Thoracic aorta (tissue), 2 donors: ENCODE data around the gene LSM14A. TPM values are rescaled to one million over a fixed set of nuclear protein-coding genes. Genes with fewer than 3 reads are reported as not detected.
"Not testable (repeated sequence)": the region's sequence is repeated elsewhere in the genome, so short reads cannot be mapped to it uniquely, and the experiment has no call there.

Experiments
- ATAC-seq: fragments of 150-250 bp; one replicate; pipeline ENCODE4 v1.8.0; 2017; ENCODE audit warnings: low read depth; ENCODE audit not compliant: insufficient number of reproducible peaks, low FRiP score
- DNase-seq: peaks from one replicate; pipeline ENCODE4 v3.0.0-alpha.2; 2020; ENCODE audit warnings: low spot score
- H3K27ac ChIP-seq, 2 donors: fragments of 200-600 bp; sonication (generic); 1 replicate in 1 of 2; 2 replicates in 1 of 2; pipeline ENCODE4 v1.5.1; 2016; ENCODE audit warnings: mild to moderate bottlenecking in 2 of 2, moderate library complexity in 2 of 2
- H3K27me3 ChIP-seq: fragments of 200-600 bp; sonication (generic); replicated peaks from 2 replicates; pipeline ENCODE4 v1.6.0; 2016; ENCODE audit warnings: mild to moderate bottlenecking; ENCODE audit not compliant: insufficient read depth
- H3K36me3 ChIP-seq: fragments of 200-600 bp; sonication (generic); one replicate; pipeline ENCODE4 v1.5.1; 2016
- H3K4me1 ChIP-seq, 2 donors: fragments of 200-600 bp; sonication (generic); 1 replicate in 1 of 2; 2 replicates in 1 of 2; pipeline versions ENCODE4 v1.5.1 to v1.6.0; 2016; ENCODE audit warnings: low read depth in 2 of 2, mild to moderate bottlenecking in 1 of 2; ENCODE audit not compliant: control insufficient read depth in 1 of 2
- H3K4me3 ChIP-seq: fragments of 200-600 bp; sonication (generic); 2 replicates; pipeline ENCODE4 v1.5.1; 2016; ENCODE audit warnings: mild to moderate bottlenecking
- H3K9me3 ChIP-seq: fragments of 200-600 bp; sonication (generic); 2 replicates; pipeline ENCODE4 v1.5.1; 2016
- total RNA-seq, 2 donors: library from RNA; depleted of rRNA; stranded (reverse); fragments of >200 nt; gene quantifications; one replicate each; pipeline versions ENCODE4 v1.1.0 to v1.2.3, GENCODE V29; 2016
- TF ChIP-seq, protein P1 (sequence below): fragments of 200-600 bp; sonication (generic); IDR thresholded peaks from one replicate; pipeline ENCODE4 v1.5.1; 2019; ENCODE audit warnings: antibody characterized with exemption

Gene LSM14A
- total RNA-seq, 2 donors from 2014 or later: 79.1 to 133 TPM

DNA sequence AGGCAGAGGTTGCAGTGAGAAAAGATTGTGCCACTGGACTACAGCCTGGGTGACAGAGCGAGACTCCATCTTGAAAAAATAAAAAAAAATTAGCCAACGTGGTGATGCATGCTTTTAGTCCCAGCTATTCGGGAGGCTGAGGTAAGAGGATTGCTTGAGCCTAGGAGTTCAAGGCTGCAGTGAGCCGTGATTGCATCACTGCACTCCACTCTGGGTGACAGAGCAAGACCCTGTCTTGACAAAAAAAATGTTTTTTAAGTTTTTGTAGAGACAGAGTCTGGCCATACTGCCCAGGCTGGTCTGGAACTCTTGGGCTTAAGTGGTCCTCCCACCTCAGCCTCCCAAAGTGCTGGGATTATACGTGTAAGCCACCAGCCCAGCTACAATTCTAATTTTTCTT is 22.4 kb upstream of the LSM14A start:
- H3K4me3 ChIP-seq: no peak overlapping the region
- TF ChIP-seq, protein P1, sequence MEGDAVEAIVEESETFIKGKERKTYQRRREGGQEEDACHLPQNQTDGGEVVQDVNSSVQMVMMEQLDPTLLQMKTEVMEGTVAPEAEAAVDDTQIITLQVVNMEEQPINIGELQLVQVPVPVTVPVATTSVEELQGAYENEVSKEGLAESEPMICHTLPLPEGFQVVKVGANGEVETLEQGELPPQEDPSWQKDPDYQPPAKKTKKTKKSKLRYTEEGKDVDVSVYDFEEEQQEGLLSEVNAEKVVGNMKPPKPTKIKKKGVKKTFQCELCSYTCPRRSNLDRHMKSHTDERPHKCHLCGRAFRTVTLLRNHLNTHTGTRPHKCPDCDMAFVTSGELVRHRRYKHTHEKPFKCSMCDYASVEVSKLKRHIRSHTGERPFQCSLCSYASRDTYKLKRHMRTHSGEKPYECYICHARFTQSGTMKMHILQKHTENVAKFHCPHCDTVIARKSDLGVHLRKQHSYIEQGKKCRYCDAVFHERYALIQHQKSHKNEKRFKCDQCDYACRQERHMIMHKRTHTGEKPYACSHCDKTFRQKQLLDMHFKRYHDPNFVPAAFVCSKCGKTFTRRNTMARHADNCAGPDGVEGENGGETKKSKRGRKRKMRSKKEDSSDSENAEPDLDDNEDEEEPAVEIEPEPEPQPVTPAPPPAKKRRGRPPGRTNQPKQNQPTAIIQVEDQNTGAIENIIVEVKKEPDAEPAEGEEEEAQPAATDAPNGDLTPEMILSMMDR: no peak
- no peaks in the 10 kb centered on the region for H3K9me3 ChIP-seq
- no peaks in the 10 kb centered on the region for H3K36me3 ChIP-seq
- no peak overlapping the region for H3K27ac ChIP-seq
- no peak for DNase-seq
- ATAC-seq: no peak
- no peaks in the 10 kb centered on the region for H3K27me3 ChIP-seq
- H3K4me1 ChIP-seq: no peaks in the 10 kb centered on the region

DNA sequence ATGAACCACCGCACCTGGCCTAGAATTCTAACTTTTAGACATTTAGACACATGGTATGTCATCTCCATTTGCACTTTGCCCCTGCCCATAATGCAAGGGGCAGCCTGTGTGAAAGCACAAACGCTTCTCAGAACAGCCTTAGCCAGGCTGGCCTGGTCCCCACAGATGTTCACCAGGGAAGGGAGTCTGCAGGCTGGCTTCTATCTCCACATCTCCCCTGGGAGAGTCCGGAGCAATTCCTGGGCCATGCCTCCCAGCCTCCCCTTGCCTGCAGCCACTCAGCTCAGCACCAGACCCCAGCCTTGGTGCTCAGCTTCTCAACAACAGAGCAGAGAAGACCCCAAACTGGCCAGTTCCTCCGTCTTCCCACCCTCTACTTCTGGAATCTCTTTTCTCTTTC is 21.7 kb upstream of the LSM14A start:
- H3K4me1 ChIP-seq: no peaks in the 10 kb centered on the region
- ATAC-seq (no peak), DNase-seq (no peak)
- TF ChIP-seq, protein P1: no peak
- H3K27me3 ChIP-seq: no peaks in the 10 kb centered on the region
- H3K4me3 ChIP-seq: no peak overlapping the region
- H3K36me3 ChIP-seq: no peaks in the 10 kb centered on the region
- no peak overlapping the region for H3K27ac ChIP-seq
- H3K9me3 ChIP-seq: no peaks in the 10 kb centered on the region

DNA sequence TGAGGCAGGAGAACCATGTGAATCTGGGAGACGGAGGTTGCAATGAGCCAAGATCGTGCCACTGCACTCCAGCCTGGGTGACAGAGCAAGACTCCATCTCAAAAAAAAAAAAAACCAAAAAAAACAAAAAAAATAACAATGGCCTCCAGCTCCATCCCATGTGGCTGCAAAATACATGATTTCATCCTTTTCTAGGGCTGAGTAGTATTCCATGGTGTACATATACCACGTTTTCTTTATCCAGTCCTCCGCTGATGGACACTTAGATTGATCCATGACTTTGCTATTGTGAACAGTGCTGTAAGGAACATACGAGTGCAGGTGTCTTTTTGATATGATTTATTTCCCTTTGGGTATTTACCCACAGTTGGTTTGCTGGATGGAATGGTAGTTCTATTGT is 20.9 kb upstream of the LSM14A start:
- no peaks in the 10 kb centered on the region for H3K9me3 ChIP-seq
- no peak for DNase-seq
- TF ChIP-seq, protein P1: no peak
- H3K27ac ChIP-seq: no peak overlapping the region
- H3K27me3 ChIP-seq: no peaks in the 10 kb centered on the region
- no peak for ATAC-seq
- no peak overlapping the region for H3K4me3 ChIP-seq
- H3K36me3 ChIP-seq: no peaks in the 10 kb centered on the region
- H3K4me1 ChIP-seq: no peaks in the 10 kb centered on the region

DNA sequence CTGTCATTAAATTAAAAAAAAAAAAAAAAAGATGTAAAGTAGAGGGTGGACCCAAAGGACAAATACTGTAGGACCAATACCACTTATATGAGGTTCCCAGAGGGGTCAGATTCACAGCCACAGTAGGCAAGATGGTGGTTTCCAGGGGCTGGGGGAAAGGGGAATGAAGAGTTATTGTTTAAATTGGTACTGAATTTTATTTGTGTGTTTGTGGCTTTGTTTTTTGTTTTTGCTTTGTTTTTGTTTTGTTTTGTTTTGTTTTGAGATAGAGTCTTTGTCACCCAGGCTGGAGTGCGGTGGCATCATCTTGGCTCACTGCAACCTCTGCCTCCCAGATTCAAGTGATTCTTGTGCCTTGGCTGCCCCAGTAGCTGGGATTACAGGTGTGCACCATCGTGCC is 17.9 kb upstream of the LSM14A start:
- H3K9me3 ChIP-seq: no peaks in the 10 kb centered on the region
- no peak overlapping the region for H3K4me3 ChIP-seq
- no peak overlapping the region for H3K27ac ChIP-seq
- H3K4me1 ChIP-seq: no peaks in the 10 kb centered on the region
- TF ChIP-seq, protein P1: no peak
- no peaks in the 10 kb centered on the region for H3K27me3 ChIP-seq
- ATAC-seq (no peak), DNase-seq (no peak)
- no peaks in the 10 kb centered on the region for H3K36me3 ChIP-seq

DNA sequence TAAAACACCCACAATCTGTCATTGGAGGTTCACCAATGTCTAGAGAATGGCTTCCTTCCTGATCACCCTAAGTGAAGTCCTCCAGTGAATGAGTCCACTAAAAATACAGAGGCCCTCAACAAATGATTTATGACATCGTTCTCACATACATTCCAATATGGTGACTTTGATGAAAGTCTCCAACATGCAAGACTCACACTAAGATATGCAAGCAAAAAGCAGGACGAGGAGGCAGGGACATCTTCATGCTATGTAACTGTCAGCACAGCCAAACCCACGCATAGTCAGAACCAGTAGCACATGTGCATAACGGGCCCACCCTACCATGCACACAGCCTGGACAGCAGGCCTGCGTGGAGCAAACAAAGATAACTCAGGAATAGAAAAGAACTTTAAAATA is 16.6 kb upstream of the LSM14A start:
- ATAC-seq: no peak
- Histone ChIP-seq H3K9me3 (no peaks in the 10 kb centered on the region), H3K27ac (no peak overlapping the region), H3K4me3 (no peak overlapping the region), H3K36me3 (no peaks in the 10 kb centered on the region), H3K4me1 (no peaks in the 10 kb centered on the region), H3K27me3 (no peaks in the 10 kb centered on the region)
- TF ChIP-seq, protein P1: no peak
- DNase-seq: no peak

DNA sequence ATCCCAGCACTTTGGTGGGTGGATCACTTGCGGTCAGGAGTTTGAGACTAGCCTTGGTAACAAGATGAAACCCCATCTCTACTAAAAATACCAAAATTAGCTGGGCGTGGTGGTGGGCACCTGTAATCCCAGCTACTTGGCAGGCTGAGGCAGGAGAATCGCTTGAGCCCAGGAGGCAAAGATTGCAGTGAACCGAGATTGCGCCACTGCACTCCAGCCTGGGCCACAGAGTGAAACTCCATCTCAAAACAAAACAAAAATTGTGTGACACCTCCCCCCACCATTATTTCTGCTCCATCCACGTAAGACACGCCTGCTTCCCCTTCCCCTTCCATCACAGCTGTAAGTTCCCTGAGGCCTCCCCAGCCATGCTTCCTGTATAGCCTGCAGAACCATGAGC is 13.3 kb upstream of the LSM14A start:
- H3K4me3 ChIP-seq, DNase-seq, H3K4me1 ChIP-seq, H3K36me3 ChIP-seq, ATAC-seq, H3K27me3 ChIP-seq, H3K9me3 ChIP-seq, H3K27ac ChIP-seq: not testable (repeated sequence)

DNA sequence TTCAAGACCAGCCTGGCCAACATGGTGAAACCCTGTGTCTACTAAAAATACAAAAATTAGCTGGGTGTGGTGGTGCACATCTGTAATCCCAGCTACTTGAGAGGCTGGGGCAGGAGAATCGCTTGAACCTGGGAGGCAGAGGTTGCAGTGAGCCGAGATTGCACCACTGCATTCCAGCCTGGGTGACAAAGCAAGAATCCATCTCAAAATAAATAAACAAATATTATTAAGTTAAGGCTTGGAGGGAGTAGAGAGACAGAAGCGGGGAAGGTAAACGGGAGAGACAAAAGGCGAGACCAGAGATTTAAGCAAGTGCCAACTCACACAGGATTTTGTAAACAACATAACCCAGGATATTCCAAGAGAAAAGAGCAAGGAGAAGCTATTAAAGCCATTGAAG is 12.8 kb upstream of the LSM14A start:
- ATAC-seq, H3K27me3 ChIP-seq, H3K9me3 ChIP-seq, H3K4me1 ChIP-seq, H3K27ac ChIP-seq, DNase-seq, H3K36me3 ChIP-seq, H3K4me3 ChIP-seq: not testable (repeated sequence)

DNA sequence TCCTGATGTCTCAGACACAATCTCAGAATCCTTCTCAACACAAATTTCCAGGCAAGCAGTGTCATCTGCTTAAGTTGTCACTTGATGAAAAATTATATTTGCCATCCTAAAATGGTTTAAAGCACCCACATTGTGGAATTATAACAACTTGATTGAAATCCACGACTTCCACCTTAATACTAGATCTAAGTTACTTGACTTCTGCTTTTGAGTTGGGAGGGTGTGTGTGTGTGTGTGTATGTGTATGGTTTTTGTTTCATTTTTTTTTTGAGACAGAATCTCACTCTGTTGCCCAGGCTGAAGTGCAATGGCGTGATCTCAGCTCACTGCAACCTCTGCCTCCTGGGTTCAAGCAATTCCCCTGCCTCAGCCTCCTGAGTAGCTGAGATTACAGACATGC is 10.4 kb upstream of the LSM14A start:
- not testable (repeated sequence) for DNase-seq, ATAC-seq, H3K36me3 ChIP-seq, H3K4me3 ChIP-seq, H3K27me3 ChIP-seq, H3K9me3 ChIP-seq, H3K27ac ChIP-seq, H3K4me1 ChIP-seq
